IPS-NIHi11 (cell line): Measurements from ENCODE around the gene KASH5.
A peak's percentile ranks its signal among the peaks of the same experiment; 100 is the strongest.
"Not testable (repeated sequence)": the region's sequence is repeated elsewhere in the genome, so short reads cannot be mapped to it uniquely, and the experiment has no call there.

Source experiments
- DNase-seq: peaks from one replicate; pipeline ENCODE4 v3.0.0; 2012; ENCODE audit warnings: mixed read lengths, low spot score

KASH5 gene

DNA sequence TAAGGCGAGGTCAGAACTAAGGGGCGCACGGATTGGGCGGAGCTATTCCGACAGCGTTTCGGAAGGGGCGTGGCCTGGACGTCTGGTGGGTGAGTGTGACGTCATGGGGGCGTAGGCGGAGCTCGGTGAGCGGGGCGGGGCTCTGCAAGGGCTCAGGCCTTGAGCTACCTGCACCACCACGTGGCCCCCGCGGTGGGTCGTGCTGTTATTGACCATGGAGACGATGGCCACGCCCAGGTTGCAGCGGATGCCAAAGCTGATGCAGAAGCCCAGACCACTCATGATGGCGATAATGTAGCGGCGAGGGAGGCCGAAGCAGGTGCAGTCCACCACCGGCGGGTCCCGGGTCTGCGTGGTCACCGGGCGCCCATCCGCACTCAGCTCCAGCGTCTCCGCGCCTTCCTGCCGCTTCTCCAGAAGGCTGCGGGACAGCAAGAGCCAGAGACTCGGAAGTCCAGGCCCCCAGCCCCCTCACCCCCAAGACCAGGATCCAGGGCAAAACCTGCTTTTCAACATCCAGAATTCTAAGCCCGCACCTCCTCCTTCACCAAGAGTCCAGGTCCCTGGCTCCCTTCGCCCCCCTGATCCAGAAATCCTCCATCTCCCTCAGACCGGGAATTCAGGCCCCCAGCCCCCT is 48.5 kb downstream of the KASH5 start:
- peak; percentile 74 for DNase-seq

DNA sequence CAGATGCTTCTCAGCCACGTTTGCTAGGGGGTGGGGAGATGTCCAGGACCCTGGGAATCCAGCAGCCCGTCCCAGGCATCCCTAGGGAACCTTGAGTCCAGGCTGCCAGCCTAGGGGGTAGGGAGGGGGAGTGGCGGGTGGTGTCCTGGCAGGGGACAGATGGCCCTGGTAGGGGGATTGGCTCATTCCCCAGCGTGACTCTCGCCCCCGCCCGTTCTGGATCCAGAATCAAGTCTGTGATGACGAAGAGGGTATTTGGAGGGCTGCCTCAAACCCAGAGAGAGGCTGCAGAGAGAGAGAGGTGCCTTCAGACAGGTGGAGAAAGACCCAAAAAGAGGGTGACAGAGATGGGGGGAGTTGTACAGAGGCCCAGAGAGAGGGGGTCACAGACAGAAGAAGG is 49.2 kb downstream of the KASH5 start:
- DNase-seq = no peak

DNA sequence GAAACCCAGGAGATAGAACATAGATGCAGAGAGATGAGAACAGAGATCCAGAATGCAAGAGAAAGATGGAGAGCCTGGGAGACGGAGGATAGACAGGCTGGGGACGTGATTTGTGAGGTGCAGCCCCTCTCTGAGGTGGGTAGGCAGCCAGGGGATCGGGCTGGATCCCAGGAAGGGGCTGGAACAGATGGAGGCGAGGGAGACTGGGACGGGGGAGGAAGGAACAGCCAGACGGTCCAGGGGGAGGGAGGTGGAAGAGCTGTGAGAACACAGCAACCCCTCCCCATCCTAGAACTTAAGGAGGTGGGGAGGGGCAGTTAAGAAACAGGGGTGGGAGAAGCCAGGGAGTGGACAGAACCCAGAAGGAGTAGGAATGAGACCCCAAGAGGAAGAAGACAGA is 50.2 kb downstream of the KASH5 start:
- DNase-seq = no peak

DNA sequence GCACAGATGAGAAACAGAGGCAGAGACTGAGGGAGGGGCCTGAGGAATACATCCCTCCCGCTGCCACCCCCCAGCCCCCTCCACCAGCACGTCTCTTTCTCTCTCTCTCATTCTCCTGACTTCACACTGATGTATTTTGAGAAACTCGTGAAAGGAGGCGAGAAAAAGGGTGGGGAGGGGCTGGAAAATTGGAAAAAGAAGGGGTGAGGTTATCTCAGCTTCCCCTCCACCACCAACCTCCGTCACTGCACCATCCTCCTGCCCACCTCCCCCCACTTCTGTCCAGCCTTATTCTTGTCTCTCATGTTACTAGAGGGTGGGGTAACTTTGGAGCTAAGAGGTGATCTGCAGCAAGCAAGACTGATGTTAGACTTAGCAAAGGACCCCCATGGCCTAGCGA is 51.8 kb downstream of the KASH5 start:
- no peak for DNase-seq

DNA sequence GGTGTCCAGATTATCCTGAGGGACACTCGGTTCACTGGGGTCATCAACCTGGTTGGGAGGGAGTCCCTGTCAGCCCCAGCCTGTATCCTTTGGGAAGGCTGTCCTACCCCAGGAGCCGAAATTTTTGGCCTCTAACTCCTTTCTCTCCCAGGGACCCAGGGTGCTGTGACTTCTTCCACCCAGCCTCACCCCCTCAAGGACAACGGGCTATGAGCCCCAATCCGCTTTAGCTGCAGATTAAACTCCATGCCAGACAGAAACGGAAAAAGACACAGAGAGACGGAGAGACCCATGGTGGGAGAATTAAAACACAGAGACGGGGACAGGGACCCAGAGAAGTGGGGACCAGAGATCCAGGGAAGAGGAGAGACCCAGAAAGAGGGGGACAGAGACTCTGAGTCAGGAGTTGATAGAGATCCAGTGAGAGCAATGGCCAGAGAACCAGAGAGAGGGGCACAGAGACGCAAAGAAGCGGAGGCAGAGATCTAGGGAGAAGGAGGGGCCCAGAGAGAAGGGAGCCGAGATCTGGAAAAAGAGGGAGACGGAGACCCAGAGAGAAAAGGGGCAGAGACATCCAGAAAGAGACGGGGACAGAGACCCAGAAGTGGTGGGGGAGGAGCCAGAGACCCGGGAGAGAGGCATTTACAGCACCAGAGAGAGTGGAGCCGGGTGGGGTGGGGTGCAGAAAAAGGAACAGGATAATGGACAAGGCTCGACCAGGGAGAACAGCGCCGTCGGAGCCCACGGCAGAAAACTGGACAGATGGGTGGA is 52.6 kb downstream of the KASH5 start:
- DNase-seq = no peak

DNA sequence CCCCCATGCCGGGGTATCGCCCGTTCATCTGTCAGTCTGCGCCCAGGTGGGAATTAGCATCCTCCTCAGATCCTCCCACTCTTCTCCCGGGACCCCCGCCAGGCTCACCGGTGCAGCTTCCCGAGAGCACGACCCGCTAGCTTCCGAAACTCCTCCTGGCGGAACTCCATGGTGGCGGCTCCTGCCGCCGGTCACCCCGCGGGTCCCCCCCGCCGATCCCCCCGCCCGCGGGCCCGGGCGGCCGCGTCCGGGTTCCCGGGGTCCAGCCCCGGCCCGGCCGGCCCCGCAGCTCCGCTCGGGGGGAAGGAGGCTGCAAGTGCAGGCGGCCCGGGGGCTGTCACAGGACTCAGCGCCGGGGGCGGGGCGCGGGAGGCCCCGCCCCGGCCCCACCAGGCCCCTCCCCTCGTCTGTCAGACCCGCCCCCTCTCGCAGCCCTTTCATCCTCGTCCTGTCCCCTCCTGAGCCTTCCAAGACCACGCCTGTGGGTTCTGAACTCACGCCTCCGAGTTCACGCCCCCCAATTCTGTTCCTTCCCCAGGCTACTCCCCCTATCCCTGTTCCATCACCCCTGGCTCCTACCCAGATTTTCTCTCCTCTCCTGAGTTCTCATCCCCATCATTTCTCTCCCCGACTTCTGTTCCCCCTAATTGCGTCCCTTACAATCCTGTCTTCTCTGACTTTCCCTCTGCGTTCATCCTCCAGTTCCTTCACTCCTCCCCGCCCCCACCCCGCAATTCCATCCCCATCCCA is 53.3 kb downstream of the KASH5 start, which contains the start of gene SLC17A7:
Gene SLC17A7 (minus strand): TSS at position 318 of the 750 bp plus-strand sequence. CDS start 148 bp downstream, at position 170.
- peak; percentile 82 for DNase-seq

DNA sequence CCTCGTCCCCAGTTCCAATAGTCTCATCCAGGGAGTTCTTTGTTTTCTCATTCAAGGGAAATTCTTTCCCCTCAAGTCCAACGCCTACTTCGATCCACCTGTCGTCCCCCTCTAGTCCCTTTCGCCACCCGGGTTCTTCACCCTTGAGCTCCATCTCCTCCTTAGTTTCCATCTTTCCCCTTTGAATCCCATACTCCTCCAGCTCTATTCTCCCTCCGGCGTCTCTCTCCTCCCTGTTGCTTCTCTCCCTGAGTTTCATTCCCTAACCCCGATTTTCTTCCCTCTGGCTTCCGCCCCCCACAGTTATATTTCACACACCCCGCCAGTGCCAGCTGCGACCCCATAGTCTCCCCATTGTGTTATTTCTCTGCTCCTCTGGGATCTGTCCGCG is 53.9 kb downstream of the KASH5 start:
- no peak for DNase-seq

DNA sequence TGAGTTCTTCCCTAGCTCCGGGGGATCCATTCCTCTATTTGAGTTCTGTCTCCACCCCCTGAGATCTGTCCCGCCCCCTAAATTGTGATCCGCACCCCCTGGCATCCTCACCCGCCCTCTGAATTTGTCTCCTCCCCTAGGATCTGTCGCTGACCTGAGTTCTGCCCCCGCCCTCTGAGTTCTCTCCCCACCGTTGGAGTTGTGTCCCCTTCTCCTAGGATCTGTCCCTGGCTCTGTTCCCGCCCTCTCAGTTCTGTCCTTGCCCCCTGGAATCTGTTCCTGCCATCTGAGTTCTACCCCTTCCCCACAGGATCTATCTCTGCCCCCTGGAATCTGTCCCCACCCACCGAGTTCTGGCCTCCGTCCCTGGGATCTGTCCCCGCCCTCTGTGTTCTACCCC is 54.3 kb downstream of the KASH5 start:
- DNase-seq = no peak

DNA sequence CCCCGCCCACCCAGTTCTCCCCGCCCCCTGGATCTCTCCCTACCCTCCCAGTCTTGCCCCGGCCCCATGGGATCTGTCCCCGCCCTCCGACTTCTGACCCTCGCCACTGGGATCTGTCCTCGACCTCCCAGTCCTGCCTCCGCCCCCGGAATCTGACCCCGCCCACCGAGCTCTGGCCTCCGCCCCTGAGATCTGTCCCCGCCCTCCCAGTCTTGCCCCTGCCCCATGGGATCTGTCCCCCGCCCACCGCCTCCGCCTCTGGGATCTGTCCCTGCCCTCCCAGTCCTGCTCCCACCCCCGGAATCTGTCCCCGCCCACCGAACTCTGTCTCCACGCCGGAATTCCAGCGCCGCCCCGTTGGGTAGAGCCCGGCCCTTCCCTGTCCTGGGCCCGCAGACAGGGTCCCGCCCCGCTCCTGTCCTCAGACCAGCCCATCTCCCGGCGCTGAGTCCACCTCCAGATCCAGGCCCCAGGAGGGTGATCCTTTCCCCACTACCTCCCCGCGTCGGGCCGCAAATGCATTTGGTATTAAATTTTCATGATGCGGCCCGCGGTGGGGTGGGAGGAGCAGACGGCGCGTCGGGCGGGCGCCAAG is 54.8 kb downstream of the KASH5 start:
- peak; percentile 84 for DNase-seq

DNA sequence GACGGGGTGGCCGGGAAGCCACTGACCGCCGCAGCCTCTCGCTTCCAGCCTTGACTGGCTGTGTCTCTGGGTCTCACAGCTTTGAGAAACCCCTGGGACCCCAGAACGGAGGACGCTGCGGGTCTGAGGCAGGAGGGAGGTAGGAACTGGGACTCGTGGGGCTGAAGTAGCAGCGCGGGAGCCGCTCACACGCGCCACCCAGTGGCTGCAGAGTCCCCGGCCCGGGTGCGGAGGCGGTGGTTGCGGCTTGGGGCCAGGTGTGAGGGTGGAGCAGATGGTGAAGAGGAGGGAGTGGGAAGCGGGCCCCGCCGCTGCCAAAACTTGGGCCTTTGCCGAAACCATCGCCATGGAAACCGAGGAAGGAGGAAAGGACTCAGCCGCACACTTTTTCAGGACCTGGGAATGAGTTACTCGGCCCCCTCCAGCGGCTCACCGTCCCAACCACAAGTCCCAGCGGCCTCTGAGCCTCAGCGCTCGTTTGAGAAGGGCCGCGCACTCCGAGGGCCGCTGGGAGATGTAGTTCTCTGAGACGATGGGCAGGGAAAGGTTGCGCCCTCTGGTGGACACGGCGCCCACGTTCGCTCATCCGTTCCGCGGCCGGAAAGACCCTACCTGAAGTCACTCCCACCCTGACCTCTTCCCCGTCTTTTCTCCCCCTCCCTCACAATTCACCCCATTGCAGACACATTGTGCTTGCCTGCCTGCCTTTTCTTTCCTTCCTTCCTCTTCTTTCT is 55.5 kb downstream of the KASH5 start:
- DNase-seq = peak; percentile 69

DNA sequence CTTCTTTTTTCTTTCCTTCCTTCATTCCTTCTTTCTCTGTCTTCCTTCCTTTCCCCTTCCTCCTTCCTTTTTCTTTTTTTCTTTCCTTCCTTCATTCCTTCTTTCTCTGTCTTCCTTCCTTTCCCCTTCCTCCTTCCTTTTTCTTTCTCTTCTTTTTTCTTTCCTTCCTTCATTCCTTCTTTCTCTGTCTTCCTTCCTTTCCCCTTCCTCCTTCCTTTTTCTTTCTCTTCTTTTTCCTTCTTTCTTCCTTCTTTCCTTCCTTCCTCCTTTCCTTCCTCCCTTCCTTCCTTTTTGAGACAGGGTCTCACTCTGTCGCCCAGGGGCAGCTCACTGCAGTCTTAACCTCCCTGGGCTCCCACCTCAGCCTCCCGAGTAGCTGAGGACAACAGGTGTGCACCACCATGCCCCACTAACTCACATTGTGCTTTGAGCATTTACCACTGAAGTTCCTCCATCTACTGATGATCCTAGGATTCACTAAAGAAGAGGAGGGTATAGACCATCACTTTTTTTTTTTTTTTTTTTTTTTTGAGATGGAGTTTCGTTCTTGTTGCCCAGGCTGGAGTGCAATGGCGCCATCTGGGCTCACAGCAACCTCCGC is 56.2 kb downstream of the KASH5 start:
- not testable (repeated sequence) for DNase-seq

DNA sequence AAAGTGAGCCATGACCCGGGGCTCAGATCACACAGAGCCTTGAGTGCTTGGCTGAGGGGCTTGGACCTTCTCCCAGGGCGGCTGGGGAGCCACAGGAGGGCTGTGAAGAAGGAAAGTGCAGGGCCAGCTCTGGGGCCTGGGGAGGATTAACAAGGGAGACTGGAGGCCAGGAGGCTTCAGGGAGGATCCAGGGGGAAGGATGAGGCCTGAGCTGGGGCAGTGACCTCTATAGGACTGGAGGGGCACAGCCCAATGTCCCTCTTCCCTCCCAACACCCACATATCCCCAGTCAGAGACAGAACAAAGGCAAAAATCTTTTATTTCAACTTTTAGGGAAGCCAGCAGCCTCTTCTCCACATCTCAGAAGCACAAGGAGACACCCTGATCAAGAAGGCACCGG is 57.9 kb downstream of the KASH5 start:
- no peak for DNase-seq

DNA sequence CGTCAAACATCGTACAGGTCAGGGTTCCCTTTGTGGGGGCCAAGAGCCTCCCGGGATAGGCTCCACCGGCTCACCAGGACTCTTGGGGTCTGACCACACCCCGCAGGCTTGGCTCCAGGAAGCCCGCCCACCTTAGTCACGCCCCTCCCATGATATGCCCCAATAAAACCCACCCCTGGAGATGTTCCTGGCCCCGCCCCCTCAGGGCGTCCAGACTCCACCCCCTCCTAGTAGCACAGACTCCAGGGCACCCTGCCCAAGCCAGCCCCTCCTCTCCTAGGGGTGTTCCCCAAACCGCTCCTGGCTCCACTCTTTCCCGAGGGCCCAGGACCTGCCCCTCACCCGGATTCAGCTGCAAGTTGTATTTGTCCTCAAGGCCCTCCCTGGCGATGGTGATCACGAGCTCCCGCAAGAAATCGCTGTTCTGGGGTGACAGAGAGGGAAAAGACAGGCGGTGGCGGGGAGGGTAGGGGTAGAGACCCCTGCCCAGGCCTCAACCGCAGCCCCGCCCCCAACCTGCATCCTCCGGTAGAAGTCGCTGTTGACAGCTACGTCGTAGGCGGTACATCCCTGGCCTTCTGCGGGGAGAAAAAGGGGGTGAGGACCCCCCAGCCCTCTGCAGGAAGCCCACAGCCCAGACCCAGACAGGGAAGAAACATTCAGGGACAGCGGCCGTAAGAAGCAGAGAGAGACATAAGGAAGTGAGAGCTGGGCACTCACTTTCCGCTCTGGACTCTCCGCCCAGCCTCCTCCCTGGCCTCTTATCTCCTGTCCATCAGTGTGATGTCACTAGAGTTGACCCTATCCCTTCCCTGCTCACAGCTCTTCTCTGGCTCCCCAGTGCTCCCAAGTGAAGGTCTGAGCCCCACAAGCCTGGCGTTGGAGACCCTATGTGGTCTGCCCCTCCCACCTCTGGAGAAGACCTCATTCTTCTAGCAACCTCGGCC is 59.7 kb downstream of the KASH5 start:
- peak; percentile 50 for DNase-seq

DNA sequence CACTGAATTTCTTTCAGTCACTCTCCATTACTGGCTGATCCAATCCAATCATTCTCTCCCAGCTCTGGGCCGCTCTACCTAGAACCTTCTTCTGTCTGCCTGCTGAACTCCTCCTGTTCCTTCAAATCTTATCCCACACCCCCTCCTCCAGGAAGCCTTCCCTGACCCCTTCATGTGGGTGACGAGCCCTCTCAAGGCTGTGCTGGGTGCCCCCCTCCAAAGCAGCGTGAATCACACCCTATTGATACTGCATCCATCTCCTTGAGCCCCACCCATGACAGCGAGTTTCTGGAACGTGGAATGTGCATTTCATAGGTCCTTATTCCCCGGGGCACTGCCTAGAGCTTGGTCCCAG is 60.4 kb downstream of the KASH5 start:
- no peak for DNase-seq

DNA sequence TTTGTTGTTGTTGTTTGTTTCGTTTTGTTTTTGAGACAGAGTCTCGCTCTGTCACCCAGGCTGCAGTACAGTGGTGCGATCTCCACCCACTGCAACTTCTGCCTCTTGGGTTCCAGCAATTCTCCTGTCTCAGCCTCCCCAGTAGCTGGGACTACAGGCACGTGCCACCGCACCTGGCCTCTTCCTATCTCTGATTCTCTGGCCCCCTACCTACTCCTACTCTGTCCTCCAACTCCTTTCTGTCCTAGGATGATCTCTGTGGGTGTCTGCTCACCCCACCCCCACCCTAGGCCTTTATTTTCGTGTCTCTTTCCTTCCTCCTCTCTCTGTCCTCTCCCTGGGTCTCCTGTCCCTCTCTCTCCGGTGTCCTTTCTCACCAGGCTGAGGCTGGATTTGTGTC is 62.4 kb downstream of the KASH5 start:
- DNase-seq = no peak

DNA sequence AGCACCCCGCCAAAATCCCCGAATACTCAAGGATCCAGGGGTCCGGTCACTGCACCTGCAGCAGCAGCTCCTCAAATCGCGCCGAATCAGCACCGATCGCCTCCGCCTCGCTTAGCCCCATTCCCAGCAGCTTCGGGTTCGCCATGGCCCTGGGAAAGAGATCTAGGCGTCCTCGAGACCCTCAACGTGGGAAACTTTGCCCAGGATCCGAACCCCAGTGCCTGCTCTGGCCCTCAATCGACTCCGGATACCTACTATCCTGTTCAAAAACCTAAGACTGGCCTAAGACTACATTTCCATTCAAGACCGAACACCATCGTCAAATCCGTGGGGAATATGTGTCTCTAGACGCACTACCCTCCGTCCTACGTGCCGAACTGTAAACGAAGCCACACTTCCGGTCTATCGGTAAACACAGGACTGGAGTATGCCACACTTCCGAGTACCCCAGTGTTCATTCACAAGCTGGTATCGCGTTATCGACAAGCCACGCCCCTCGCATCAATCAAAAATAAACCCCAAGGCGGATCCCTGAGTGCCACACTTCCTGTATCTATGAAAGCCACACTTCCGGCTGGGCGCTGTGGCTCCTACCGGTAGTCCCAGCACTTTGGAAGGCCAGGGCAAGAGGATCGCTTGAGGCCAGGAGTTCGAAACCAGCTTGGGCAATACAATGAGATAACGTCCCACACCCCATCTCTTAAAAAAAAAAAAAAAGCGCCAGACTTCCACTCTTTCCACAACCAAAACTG is 63.6 kb downstream of the KASH5 start, which contains the start of gene PIH1D1:
Gene PIH1D1 (minus strand): TSS at position 385 of the 752 bp plus-strand sequence. CDS start 240 bp downstream, at position 145.
- peak; percentile 83 for DNase-seq

DNA sequence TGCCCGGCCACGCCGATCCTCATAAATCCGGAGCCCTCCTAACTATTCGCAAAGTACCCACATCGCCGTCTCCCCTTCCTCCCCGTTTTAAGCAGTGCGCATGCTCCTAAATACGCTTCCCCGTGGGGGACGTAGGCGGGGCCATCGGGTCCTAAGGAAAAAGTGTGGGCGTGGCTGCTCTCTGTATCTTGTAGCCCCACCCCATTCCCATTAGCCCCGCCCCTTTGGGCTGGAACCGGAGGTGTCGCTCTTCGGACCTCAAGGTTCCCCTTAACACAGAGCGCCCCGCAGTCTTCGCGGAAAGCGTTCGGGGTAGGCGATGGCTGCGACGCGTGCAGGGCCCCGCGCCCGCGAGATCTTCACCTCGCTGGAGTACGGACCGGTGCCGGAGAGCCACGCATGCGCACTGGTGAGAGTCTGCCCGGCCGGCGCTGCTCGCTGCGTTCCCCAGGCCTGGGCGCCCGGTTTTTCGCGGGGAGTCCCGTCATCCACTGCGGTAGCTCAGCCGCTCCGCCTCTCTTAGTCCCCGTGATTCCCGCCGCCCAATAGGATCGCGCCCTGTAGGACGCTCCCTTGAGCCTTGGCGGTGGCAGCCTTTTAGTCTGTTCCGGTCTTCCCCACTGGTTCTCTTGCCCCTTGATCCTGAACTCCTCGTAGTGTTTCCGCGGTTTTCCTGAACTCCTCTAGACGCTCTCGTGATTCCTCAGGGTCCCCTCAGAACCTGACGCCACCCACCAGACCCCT is 65.1 kb downstream of the KASH5 start, which contains the start of gene ALDH16A1:
Gene ALDH16A1 (plus strand): TSS at position 213 of the 744 bp plus-strand sequence. CDS start 107 bp downstream, at position 320.
- peak; percentile 96 for DNase-seq

DNA sequence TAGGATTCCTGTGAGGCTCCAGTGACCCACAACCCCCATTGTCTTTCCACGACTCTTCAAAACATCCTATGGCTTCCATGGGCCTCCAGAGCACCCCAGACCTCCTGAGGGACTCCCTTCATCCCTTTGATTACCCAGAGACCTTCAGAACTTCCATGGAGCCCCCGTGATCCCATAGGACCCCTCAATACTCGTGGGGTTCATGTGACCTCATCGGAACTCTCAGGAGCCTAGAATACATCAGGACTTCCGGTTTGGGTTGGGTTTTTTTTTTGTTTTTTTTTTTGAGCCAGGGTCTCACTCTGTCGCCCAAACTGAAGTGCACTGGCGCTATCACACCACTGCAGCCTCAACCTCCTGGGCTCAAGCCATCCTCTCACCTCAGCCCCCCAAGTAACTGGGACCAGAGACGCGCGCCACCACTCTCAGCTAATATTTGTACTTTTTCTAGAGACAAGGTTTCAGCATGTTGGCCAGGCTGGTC is 65.8 kb downstream of the KASH5 start:
- DNase-seq = no peak
